Measurements from ENCODE around the gene RPLP1. TPM values are rescaled to one million over a fixed set of nuclear protein-coding genes. Genes with fewer than 3 reads are reported as not detected.
"Not testable (repeated sequence)": the region's sequence is repeated elsewhere in the genome, so short reads cannot be mapped to it uniquely, and the experiment has no call there.

The RPLP1 gene
- total RNA-seq, 1 experiment from 2014 or later = 1,535 TPM

DNA sequence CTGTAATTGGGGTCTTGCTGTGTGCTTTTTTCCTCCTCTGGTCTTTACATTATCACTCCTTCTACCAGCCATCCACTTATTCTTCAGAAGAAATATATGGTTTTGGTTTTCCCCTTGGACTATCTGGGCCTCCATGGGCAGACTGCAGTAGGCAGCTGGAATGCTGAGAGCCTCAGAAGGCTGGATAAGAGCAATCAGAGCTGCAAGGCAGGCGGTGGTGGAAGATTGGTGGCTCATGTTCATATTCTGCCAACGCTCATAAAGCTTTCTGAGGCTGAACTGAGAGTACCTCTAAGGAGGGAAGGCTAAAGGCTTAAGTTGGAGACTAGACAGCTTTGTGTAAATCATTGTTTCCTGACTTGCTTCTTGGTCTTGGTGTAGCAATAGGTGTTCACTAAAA, 5.7 kb upstream of the RPLP1 start:
- DNase-seq = no peak
- Mint-ChIP-seq H3K9me3 (ENCODE audit: low read depth, unreplicated experiment) (no peaks in the 10 kb centered on the region), H3K27me3 (ENCODE audit: unreplicated experiment) (no peaks in the 10 kb centered on the region), H3K4me1 (ENCODE audit: low read depth, unreplicated experiment) (no peaks in the 10 kb centered on the region), H3K36me3 (ENCODE audit: insufficient read depth, unreplicated experiment) (peaks cover 43% of the 10 kb centered on the region), H3K27ac (ENCODE audit: unreplicated experiment) (no peak overlapping the region), H3K4me3 (ENCODE audit: low read depth, unreplicated experiment) (no peak overlapping the region)
- intact Hi-C loops (cut with micrococcal nuclease; ENCODE audit: unreplicated experiment) = no loop called here
- BruUV-seq (replicated peaks) = no TSS peak
- CTCF ChIA-PET = no interaction called here
- TF ChIP-seq, protein P1, sequence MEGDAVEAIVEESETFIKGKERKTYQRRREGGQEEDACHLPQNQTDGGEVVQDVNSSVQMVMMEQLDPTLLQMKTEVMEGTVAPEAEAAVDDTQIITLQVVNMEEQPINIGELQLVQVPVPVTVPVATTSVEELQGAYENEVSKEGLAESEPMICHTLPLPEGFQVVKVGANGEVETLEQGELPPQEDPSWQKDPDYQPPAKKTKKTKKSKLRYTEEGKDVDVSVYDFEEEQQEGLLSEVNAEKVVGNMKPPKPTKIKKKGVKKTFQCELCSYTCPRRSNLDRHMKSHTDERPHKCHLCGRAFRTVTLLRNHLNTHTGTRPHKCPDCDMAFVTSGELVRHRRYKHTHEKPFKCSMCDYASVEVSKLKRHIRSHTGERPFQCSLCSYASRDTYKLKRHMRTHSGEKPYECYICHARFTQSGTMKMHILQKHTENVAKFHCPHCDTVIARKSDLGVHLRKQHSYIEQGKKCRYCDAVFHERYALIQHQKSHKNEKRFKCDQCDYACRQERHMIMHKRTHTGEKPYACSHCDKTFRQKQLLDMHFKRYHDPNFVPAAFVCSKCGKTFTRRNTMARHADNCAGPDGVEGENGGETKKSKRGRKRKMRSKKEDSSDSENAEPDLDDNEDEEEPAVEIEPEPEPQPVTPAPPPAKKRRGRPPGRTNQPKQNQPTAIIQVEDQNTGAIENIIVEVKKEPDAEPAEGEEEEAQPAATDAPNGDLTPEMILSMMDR (IDR thresholded peaks at IDR 0.05; ENCODE audit: unreplicated experiment) = no peak

DNA sequence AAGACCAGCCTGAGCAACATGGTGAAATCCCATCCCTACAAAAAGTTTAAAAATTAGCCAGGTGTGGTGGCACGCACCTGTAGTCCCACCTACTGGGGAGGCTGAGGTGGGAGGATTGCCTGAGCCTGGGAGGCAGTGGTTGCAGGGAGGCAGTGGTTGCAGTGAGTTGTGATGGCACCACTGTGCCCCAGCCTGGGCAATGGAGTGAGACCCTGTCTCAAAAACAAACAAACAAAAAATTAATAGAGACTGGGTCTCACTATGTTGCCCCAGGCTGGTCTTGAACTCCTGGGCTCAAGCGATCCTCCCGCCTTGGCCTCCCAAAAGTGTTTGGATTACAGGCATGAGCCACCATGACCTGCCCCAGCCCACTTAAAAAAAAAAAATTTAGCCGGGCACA, 2.4 kb upstream of the RPLP1 start:
- intact Hi-C loops (cut with micrococcal nuclease; ENCODE audit: unreplicated experiment) = loop anchor here (5.0 kb wide), 1 partner anchor 33 kb away; no protein-coding TSS in a partner anchor
- BruUV-seq (replicated peaks); CTCF ChIA-PET: not testable (repeated sequence)

DNA sequence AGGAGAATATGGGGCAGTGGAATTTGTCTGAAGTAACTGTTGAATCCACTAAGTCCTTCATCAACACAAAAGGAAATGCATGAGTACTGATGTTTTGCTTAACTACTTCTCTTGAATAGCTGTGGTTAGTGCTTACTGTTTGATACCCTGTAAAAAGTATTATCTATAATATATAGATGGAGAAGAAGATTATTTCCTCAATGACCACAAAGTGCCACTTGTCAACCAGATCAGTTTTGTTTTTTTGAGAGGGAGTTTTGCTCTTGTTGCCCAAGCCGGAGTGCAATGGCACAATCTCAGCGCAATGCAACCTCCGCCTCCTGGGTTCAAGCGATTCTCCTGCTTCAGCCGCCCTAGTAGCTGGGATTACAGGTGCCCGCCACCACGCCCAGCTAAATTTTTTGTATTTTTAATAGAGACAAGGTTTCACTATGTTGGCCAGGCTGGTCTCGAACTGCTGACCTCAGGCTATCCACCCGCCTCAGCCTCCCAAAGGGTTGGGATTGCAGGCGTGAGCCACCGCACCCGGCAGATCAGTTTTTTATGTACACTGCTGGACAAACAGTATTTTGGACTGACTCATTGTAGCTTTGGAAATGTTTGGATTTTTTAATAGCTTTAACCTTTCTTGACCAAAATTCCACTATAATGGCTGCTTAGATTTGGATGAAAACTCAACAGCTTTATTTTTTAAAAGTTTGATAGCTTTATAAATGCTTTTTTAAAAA, 1.5 kb upstream of the RPLP1 start:
- Mint-ChIP-seq H3K4me3 (ENCODE audit: low read depth, unreplicated experiment) (peak overlapping the region; percentile 72), H3K4me1 (ENCODE audit: low read depth, unreplicated experiment) (peaks cover 13% of the 10 kb centered on the region), H3K36me3 (ENCODE audit: insufficient read depth, unreplicated experiment) (peaks cover 65% of the 10 kb centered on the region), H3K9me3 (ENCODE audit: low read depth, unreplicated experiment) (no peaks in the 10 kb centered on the region), H3K27ac (ENCODE audit: unreplicated experiment) (peak overlapping the region; percentile 66), H3K27me3 (ENCODE audit: unreplicated experiment) (no peaks in the 10 kb centered on the region)
- TF ChIP-seq, protein P1 (IDR thresholded peaks at IDR 0.05; ENCODE audit: unreplicated experiment) = no peak
- DNase-seq = no peak
- no TSS peak for BruUV-seq (replicated peaks)
- intact Hi-C loops (cut with micrococcal nuclease; ENCODE audit: unreplicated experiment) = loop anchor here (5.0 kb wide), 1 partner anchor 34 kb away; no protein-coding TSS in a partner anchor
- CTCF ChIA-PET = interaction anchor here (1.2 to 3.9 kb wide), 2 partner anchors 12 to 35 kb away, joined by 4 to 31 read pairs; no protein-coding TSS in a partner anchor

More for the DNA sequence above, 2.4 kb upstream of the RPLP1 start:
- H3K27me3 Mint-ChIP-seq (ENCODE audit: unreplicated experiment); H3K27ac Mint-ChIP-seq (ENCODE audit: unreplicated experiment); H3K4me3 Mint-ChIP-seq (ENCODE audit: low read depth, unreplicated experiment); H3K9me3 Mint-ChIP-seq (ENCODE audit: low read depth, unreplicated experiment); DNase-seq: not testable (repeated sequence)
- Mint-ChIP-seq H3K36me3 (ENCODE audit: insufficient read depth, unreplicated experiment) (peaks cover 63% of the 10 kb centered on the region), H3K4me1 (ENCODE audit: low read depth, unreplicated experiment) (peaks cover 10% of the 10 kb centered on the region)

DNA sequence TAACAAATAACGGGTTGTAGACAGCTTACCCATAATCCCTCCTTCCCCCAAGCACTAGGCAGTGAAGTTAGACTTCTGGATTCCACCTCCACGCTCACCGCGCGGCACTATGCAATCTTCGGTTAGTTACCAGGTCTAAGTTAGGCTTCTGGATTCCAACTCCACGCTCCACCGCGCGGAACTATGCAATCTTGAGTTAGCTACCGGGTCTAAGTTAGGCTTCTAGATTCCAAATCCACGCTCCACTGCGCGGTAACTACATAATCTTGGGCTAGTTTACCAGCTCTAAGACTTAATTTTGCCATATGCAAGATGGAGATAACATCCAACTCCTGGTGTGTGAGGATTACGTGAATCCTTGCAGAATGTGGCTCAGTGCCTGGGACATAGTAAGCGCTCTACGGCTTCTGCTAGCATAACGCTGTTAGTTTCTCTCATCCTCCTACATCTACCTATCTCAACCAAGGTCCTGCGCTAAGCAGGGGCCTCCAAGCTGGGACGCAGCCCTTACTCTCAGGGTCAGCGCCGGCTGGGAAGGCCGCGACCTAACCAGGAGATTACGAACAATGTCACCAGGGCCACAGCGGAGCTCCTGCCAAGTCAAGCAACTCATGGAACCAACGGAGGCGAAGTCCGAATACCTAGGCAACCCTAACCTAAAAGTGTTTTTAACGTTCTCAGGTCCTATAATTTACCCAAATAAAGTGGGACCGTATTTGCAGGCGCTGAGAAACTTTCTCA, 497 bp upstream of the RPLP1 start:
- TSS peak; percentile 64 for BruUV-seq (replicated peaks)
- Mint-ChIP-seq H3K27ac (ENCODE audit: unreplicated experiment) (peak overlapping the region; percentile 66), H3K36me3 (ENCODE audit: insufficient read depth, unreplicated experiment) (peaks cover 65% of the 10 kb centered on the region), H3K27me3 (ENCODE audit: unreplicated experiment) (no peaks in the 10 kb centered on the region), H3K4me3 (ENCODE audit: low read depth, unreplicated experiment) (peak overlapping the region; percentile 72), H3K4me1 (ENCODE audit: low read depth, unreplicated experiment) (peaks cover 13% of the 10 kb centered on the region), H3K9me3 (ENCODE audit: low read depth, unreplicated experiment) (no peaks in the 10 kb centered on the region)
- intact Hi-C loops (cut with micrococcal nuclease; ENCODE audit: unreplicated experiment) = loop anchor here (5.0 kb wide), 1 partner anchor 35 kb away; no protein-coding TSS in a partner anchor
- no peak for DNase-seq
- CTCF ChIA-PET = interaction anchor here (0.5 to 3.9 kb wide), 5 partner anchors 11 to 38 kb away, joined by 3 to 31 read pairs (median 7); partner anchors contain the start of gene KIF23
- TF ChIP-seq, protein P1 (IDR thresholded peaks at IDR 0.05; ENCODE audit: unreplicated experiment) = no peak
